Liver (tissue), 9 donors: ENCODE measurements around the gene ORC4. TPM values are rescaled to one million over a fixed set of nuclear protein-coding genes. Genes with fewer than 3 reads are reported as not detected.

Source experiments
- DNase-seq: peaks from one replicate; pipeline ENCODE4 v3.0.0-alpha.2; 2017; ENCODE audit warnings: low spot score
- H3K27ac ChIP-seq, 2 donors: one replicate each; pipeline ENCODE4 v1.7.0; 2013; ENCODE audit warnings: inconsistent platforms in 2 of 2, low read length in 2 of 2, control low read depth in 1 of 2, low read depth in 1 of 2, mild to moderate bottlenecking in 1 of 2
- H3K27me3 ChIP-seq, 4 donors: one replicate each; pipeline versions ENCODE4 v1.6.1 to v1.7.0; 2013; ENCODE audit warnings: low read length in 3 of 4, inconsistent platforms in 1 of 4, mild to moderate bottlenecking in 1 of 4, moderate library complexity in 1 of 4; ENCODE audit not compliant: control insufficient read depth in 4 of 4, insufficient read depth in 4 of 4
- H3K36me3 ChIP-seq, 4 donors: one replicate each; pipeline versions ENCODE4 v1.6.1 to v1.7.0; 2013; ENCODE audit warnings: low read length in 3 of 4, mild to moderate bottlenecking in 3 of 4, low read depth in 1 of 4, moderate library complexity in 1 of 4; ENCODE audit not compliant: control insufficient read depth in 4 of 4, insufficient read depth in 3 of 4
- H3K4me1 ChIP-seq, 4 donors: one replicate each; pipeline versions ENCODE4 v1.6.1 to v1.7.0; 2013; ENCODE audit warnings: low read length in 3 of 4, mild to moderate bottlenecking in 3 of 4, moderate library complexity in 1 of 4; ENCODE audit not compliant: control insufficient read depth in 4 of 4, insufficient read depth in 4 of 4
- H3K4me3 ChIP-seq, 3 donors: one replicate each; pipeline versions ENCODE4 v1.6.1 to v1.7.0; 2013; ENCODE audit warnings: low read length in 3 of 3, control low read depth in 1 of 3, low read depth in 1 of 3, mild to moderate bottlenecking in 1 of 3
- H3K9ac ChIP-seq, 2 donors: one replicate each; pipeline ENCODE4 v1.7.0; 2013; ENCODE audit warnings: low read length in 2 of 2, mild to moderate bottlenecking in 2 of 2, moderate library complexity in 2 of 2, control low read depth in 1 of 2, low read depth in 1 of 2
- H3K9me3 ChIP-seq, 4 donors: one replicate each; pipeline versions ENCODE4 v1.6.1 to v1.7.0; 2013; ENCODE audit warnings: low read length in 3 of 4; ENCODE audit not compliant: control insufficient read depth in 4 of 4
- EGR1 ChIP-seq, 2 donors: IDR thresholded peaks; 2 replicates each; pipeline ENCODE4 v1.6.1; 2016 to 2018; ENCODE audit warnings: antibody characterized with exemption in 2 of 2, low read depth in 2 of 2
- FOXA1 ChIP-seq: IDR thresholded peaks from 2 replicates; pipeline ENCODE4 v1.6.1; 2016; ENCODE audit warnings: antibody characterized with exemption
- FOXA2 ChIP-seq: IDR thresholded peaks from 2 replicates; pipeline ENCODE4 v1.6.1; 2016; ENCODE audit warnings: antibody characterized with exemption
- GABPA ChIP-seq, 2 donors: IDR thresholded peaks in 1 of 2; conservative IDR thresholded peaks in 1 of 2; 2 replicates each; pipeline ENCODE4 v1.6.1; 2016; ENCODE audit warnings: antibody characterized with exemption in 2 of 2, mild to moderate bottlenecking in 1 of 2, moderate library complexity in 1 of 2
- HNF4A ChIP-seq, 2 donors: conservative IDR thresholded peaks; 2 replicates each; pipeline ENCODE4 v1.6.1; 2016; ENCODE audit warnings: antibody characterized with exemption in 2 of 2, mild to moderate bottlenecking in 2 of 2
- HNF4G ChIP-seq: IDR thresholded peaks from 2 replicates; pipeline ENCODE4 v1.6.1; 2016; ENCODE audit warnings: antibody characterized with exemption
- JUND ChIP-seq, 2 donors: IDR thresholded peaks; 2 replicates each; pipeline ENCODE4 v1.6.1; 2016; ENCODE audit warnings: antibody characterized with exemption in 2 of 2
- NR2F2 ChIP-seq: IDR thresholded peaks from 2 replicates; pipeline ENCODE4 v1.6.1; 2016; ENCODE audit warnings: antibody characterized with exemption
- RAD21 ChIP-seq, 2 donors: IDR thresholded peaks; 2 replicates each; pipeline ENCODE4 v1.6.1; 2016; ENCODE audit warnings: antibody characterized with exemption in 2 of 2, mild to moderate bottlenecking in 2 of 2
- RXRA ChIP-seq, 2 donors: IDR thresholded peaks; 2 replicates each; pipeline ENCODE4 v1.6.1; 2017 to 2018; ENCODE audit warnings: antibody characterized with exemption in 2 of 2, mild to moderate bottlenecking in 1 of 2
- SP1 ChIP-seq: IDR thresholded peaks from 2 replicates; pipeline ENCODE4 v1.6.1; 2018; ENCODE audit warnings: antibody characterized with exemption, mild to moderate bottlenecking
- TAF1 ChIP-seq: conservative IDR thresholded peaks from 2 replicates; pipeline ENCODE4 v1.6.1; 2016; ENCODE audit warnings: antibody characterized with exemption, mild to moderate bottlenecking
- YY1 ChIP-seq: IDR thresholded peaks from 2 replicates; pipeline ENCODE4 v1.6.1; 2016; ENCODE audit warnings: antibody characterized with exemption, mild to moderate bottlenecking
- WGBS: extraction: QIAGEN DNeasy Blood & Tissue Kit; methylation state at CpG from one replicate; pipeline ENCODE4 v1.1.7; 2013; 5-methylcytosine and 5-hydroxymethylcytosine counted together
- polyA plus RNA-seq, 2 donors: library from polyadenylated mRNA; stranded (reverse) in 1 of 2; unstranded in 1 of 2; fragments of 200-250 nt in 1 of 2; fragments of >200 nt in 1 of 2; fragmentation: Nextera tagmentation in 1 of 2; extraction: Ambion mirVana in 1 of 2; gene quantifications; one replicate each; pipeline versions ENCODE4 v1.2.1 to v1.2.3, GENCODE V29; 2013 to 2015
- total RNA-seq, 2 donors: library from RNA; depleted of rRNA; stranded (reverse); fragments of >200 nt; gene quantifications; one replicate each; pipeline ENCODE4 v1.2.3, GENCODE V29; 2014
- TF ChIP-seq, protein P1 (sequence below): IDR thresholded peaks from 2 replicates; pipeline ENCODE4 v1.6.1; 2016; ENCODE audit warnings: antibody characterized with exemption
- TF ChIP-seq, protein P2 (sequence below): IDR thresholded peaks from 2 replicates; pipeline ENCODE4 v1.6.1; 2016; ENCODE audit warnings: antibody characterized with exemption, mild to moderate bottlenecking
- TF ChIP-seq, protein P3 (sequence below): fragments of 150-350 bp; IDR thresholded peaks from 2 replicates; pipeline ENCODE4 v1.5.1; 2017; ENCODE audit warnings: improper control_type of control experiment, low read depth, low read length; ENCODE audit not compliant: missing input control
- TF ChIP-seq, protein P4 (sequence below): IDR thresholded peaks from 2 replicates; pipeline ENCODE4 v1.6.1; 2016; ENCODE audit warnings: antibody characterized with exemption
- TF ChIP-seq, protein P5 (sequence below): IDR thresholded peaks from 2 replicates; pipeline ENCODE4 v1.6.1; 2016; ENCODE audit warnings: antibody characterized with exemption
- donor health status: healthy.
- donor health status: healthy.
- donor health status: healthy.
- donor health status: healthy.
- donor health status: healthy.

ORC4 gene
- total and polyA plus RNA-seq, 4 donors = 9.7 to 50.2 (median 23.3) TPM

DNA sequence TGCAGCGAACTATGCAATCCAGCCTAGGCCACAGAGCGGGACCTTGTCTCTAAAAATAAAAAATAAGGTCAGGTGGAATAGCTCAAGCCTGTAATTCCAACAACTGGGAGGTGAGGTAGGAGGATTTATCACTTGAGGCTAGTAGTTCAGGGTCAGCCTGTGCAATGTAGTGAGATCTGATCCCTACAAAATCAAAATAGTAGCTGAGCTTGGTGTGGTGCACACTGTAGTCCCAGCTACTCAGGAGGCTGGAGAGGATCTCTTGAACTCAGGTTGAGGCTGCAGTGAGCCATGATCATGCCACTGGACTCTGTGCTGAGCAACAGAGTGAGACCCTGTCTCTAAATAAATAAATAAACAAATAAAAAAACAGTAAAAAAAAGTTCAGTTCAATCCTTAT is 6.0 kb upstream of the ORC4 start:
- DNase-seq = no peak
- Histone ChIP-seq H3K27me3 (no peaks in the 10 kb centered on the region), H3K27ac (no peak overlapping the region), H3K9ac (no peak overlapping the region), H3K4me3 (no peak overlapping the region), H3K4me1 (peaks cover 2 to 21% (median 16%) of the 10 kb centered on the region in 4 donors), H3K9me3 (no peaks in the 10 kb centered on the region), H3K36me3 (no peaks in the 10 kb centered on the region)
- over 99% methylated on average over 2 of the region's 2 CpGs for WGBS
- TF ChIP-seq YY1 = no peak

DNA sequence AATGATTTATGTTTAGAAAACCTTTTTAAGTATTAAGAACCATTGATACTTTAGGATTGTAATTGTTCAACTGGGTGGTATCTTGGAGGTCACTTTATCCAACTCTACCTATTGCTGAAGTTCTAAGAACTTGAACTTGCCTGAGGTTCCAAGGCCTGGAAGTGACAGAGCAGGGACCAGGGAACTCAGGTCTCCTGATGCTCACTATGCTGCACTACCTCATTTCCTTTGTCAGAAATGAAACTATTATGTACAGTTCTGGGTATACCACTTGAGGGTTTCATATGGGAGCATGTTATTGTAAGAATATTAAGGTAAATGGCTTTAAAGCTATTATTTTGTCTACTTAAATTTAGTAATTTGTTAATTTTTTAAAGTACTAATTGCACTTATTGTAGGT is 3.3 kb upstream of the ORC4 start:
- TF ChIP-seq HNF4G = no peak
- TF ChIP-seq, protein P1, sequence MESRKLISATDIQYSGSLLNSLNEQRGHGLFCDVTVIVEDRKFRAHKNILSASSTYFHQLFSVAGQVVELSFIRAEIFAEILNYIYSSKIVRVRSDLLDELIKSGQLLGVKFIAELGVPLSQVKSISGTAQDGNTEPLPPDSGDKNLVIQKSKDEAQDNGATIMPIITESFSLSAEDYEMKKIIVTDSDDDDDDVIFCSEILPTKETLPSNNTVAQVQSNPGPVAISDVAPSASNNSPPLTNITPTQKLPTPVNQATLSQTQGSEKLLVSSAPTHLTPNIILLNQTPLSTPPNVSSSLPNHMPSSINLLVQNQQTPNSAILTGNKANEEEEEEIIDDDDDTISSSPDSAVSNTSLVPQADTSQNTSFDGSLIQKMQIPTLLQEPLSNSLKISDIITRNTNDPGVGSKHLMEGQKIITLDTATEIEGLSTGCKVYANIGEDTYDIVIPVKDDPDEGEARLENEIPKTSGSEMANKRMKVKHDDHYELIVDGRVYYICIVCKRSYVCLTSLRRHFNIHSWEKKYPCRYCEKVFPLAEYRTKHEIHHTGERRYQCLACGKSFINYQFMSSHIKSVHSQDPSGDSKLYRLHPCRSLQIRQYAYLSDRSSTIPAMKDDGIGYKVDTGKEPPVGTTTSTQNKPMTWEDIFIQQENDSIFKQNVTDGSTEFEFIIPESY = no peak
- TF ChIP-seq TAF1 = no peak
- TF ChIP-seq RAD21 (IDR thresholded peaks at IDR 0.05) = no peak
- no peak for TF ChIP-seq HNF4A (conservative IDR thresholded peaks at IDR 0.05)
- TF ChIP-seq, protein P2, sequence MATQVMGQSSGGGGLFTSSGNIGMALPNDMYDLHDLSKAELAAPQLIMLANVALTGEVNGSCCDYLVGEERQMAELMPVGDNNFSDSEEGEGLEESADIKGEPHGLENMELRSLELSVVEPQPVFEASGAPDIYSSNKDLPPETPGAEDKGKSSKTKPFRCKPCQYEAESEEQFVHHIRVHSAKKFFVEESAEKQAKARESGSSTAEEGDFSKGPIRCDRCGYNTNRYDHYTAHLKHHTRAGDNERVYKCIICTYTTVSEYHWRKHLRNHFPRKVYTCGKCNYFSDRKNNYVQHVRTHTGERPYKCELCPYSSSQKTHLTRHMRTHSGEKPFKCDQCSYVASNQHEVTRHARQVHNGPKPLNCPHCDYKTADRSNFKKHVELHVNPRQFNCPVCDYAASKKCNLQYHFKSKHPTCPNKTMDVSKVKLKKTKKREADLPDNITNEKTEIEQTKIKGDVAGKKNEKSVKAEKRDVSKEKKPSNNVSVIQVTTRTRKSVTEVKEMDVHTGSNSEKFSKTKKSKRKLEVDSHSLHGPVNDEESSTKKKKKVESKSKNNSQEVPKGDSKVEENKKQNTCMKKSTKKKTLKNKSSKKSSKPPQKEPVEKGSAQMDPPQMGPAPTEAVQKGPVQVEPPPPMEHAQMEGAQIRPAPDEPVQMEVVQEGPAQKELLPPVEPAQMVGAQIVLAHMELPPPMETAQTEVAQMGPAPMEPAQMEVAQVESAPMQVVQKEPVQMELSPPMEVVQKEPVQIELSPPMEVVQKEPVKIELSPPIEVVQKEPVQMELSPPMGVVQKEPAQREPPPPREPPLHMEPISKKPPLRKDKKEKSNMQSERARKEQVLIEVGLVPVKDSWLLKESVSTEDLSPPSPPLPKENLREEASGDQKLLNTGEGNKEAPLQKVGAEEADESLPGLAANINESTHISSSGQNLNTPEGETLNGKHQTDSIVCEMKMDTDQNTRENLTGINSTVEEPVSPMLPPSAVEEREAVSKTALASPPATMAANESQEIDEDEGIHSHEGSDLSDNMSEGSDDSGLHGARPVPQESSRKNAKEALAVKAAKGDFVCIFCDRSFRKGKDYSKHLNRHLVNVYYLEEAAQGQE = no peak
- no peak for TF ChIP-seq FOXA2
- no peak for TF ChIP-seq SP1
- TF ChIP-seq JUND (IDR thresholded peaks at IDR 0.05) = no peak
- TF ChIP-seq EGR1 (IDR thresholded peaks at IDR 0.05; ENCODE audit: low read depth in 2 of 2) = no peak
- TF ChIP-seq, protein P3, sequence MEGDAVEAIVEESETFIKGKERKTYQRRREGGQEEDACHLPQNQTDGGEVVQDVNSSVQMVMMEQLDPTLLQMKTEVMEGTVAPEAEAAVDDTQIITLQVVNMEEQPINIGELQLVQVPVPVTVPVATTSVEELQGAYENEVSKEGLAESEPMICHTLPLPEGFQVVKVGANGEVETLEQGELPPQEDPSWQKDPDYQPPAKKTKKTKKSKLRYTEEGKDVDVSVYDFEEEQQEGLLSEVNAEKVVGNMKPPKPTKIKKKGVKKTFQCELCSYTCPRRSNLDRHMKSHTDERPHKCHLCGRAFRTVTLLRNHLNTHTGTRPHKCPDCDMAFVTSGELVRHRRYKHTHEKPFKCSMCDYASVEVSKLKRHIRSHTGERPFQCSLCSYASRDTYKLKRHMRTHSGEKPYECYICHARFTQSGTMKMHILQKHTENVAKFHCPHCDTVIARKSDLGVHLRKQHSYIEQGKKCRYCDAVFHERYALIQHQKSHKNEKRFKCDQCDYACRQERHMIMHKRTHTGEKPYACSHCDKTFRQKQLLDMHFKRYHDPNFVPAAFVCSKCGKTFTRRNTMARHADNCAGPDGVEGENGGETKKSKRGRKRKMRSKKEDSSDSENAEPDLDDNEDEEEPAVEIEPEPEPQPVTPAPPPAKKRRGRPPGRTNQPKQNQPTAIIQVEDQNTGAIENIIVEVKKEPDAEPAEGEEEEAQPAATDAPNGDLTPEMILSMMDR = no peak
- TF ChIP-seq, protein P4, sequence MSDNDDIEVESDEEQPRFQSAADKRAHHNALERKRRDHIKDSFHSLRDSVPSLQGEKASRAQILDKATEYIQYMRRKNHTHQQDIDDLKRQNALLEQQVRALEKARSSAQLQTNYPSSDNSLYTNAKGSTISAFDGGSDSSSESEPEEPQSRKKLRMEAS = no peak
- TF ChIP-seq GABPA (IDR thresholded peaks at IDR 0.05 in 1 of 2, conservative IDR thresholded peaks at IDR 0.05 in 1 of 2) = no peak
- no peak for TF ChIP-seq FOXA1
- no peak for TF ChIP-seq RXRA (IDR thresholded peaks at IDR 0.05)
- TF ChIP-seq YY1 = no peak
- TF ChIP-seq, protein P5, sequence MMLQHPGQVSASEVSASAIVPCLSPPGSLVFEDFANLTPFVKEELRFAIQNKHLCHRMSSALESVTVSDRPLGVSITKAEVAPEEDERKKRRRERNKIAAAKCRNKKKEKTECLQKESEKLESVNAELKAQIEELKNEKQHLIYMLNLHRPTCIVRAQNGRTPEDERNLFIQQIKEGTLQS = no peak
- TF ChIP-seq NR2F2 = no peak
- Histone ChIP-seq H3K27me3 (no peaks in the 10 kb centered on the region), H3K4me3 (no peak overlapping the region), H3K27ac (no peak overlapping the region), H3K9ac (no peak overlapping the region), H3K9me3 (no peaks in the 10 kb centered on the region), H3K4me1 (peaks cover 7 to 30% (median 24%) of the 10 kb centered on the region in 4 donors), H3K36me3 (no peaks in the 10 kb centered on the region)
- no peak for DNase-seq
